A549 (cell line): ENCODE data around the gene LMBR1. TPM values are rescaled to one million over a fixed set of nuclear protein-coding genes. Genes with fewer than 3 reads are reported as not detected.
A peak's percentile ranks its signal among the peaks of the same experiment; 100 is the strongest.
"Not testable (repeated sequence)": the region's sequence is repeated elsewhere in the genome, so short reads cannot be mapped to it uniquely, and the experiment has no call there.

Experiments
- ATAC-seq, 2 experiments: fragments of 200-7000 bp in 1 of 2; fragments of >200 bp in 1 of 2; cut with Nextera tagmentation in 1 of 2; cut with Tn5 transposase in 1 of 2; 3 replicates each; pipeline versions ENCODE4 v1.8.0 to v1.9.1; 2018 to 2020; ENCODE audit warnings: mild to moderate bottlenecking in 1 of 2, moderate library complexity in 1 of 2
- CTCF ChIA-PET: fragments of 300-600 bp; sonication (Branson Sonifier 250); formaldehyde crosslinking; extraction: SDS; loops from one replicate; lab custom pipeline; 2021; ENCODE audit warnings: antibody characterized with exemption, inconsistent platforms; lab: Yijun Ruan, JAX
- POLR2A ChIA-PET: fragments of 350-600 bp; formaldehyde crosslinking; extraction: SDS; loops from one replicate; lab custom pipeline; 2021; ENCODE audit warnings: antibody characterized with exemption, inconsistent platforms; lab: Yijun Ruan, JAX
- DNase-seq, 2 experiments: peaks; one replicate each; pipeline versions ENCODE4 v3.0.0 to v3.0.0-alpha.2; 2011 to 2016; ENCODE audit warnings: low read depth in 1 of 2, low spot score in 1 of 2
- FAIRE-seq: peaks from 2 replicates; lab custom pipeline; 2011; peaks lifted over from hg19 to GRCh38; lab: Jason Lieb, UNC
- H3K27ac ChIP-seq, 2 experiments: fragments of >200 bp; sonication (Bioruptor Twin); formaldehyde crosslinking; 3 replicates each; pipeline ENCODE4 v1.5.1; 2016 to 2017
- H3K4me1 ChIP-seq: fragments of >200 bp; sonication (Bioruptor Twin); formaldehyde crosslinking; 3 replicates; pipeline ENCODE4 v1.6.1; 2016
- H3K4me2 ChIP-seq: fragments of >200 bp; sonication (Bioruptor Twin); formaldehyde crosslinking; 3 replicates; pipeline ENCODE4 v1.6.1; 2016
- H3K4me3 ChIP-seq: fragments of >200 bp; sonication (Bioruptor Twin); formaldehyde crosslinking; 3 replicates; pipeline ENCODE4 v1.5.1; 2016
- H3K9me3 ChIP-seq: fragments of >200 bp; sonication (Bioruptor Twin); formaldehyde crosslinking; 3 replicates; pipeline ENCODE4 v1.6.1; 2016
- ATOH8 ChIP-seq: fragments of 250-450 bp; sonication (Bioruptor Pico); IDR thresholded peaks from 2 replicates; pipeline ENCODE4 v1.5.0; 2020; ENCODE audit warnings: low read depth, mild to moderate bottlenecking, moderate library complexity
- BCL3 ChIP-seq: fragments of >200 bp; sonication (Bioruptor Twin); formaldehyde crosslinking; IDR thresholded peaks from 3 replicates; pipeline ENCODE4 v1.6.1; 2016
- CBX2 ChIP-seq: fragments of 200-600 bp; sonication (generic); IDR thresholded peaks from 2 replicates; pipeline ENCODE4 v1.6.1; 2016; ENCODE audit warnings: low read depth, mild to moderate bottlenecking, borderline replicate concordance
- EP300 ChIP-seq, 2 experiments: fragments of >200 bp; sonication (Bioruptor Twin); formaldehyde crosslinking; IDR thresholded peaks; 2 replicates in 1 of 2; 3 replicates in 1 of 2; pipeline ENCODE4 v1.6.1; 2016 to 2017
- FOSL2 ChIP-seq, 2 experiments: fragments of 450-650 bp in 1 of 2; fragments of >200 bp in 1 of 2; sonication (Bioruptor Twin) in 1 of 2; formaldehyde crosslinking; IDR thresholded peaks; 2 replicates each; pipeline versions ENCODE4 v1.5.0 to v1.6.1; 2016 to 2020; ENCODE audit warnings: mild to moderate bottlenecking in 1 of 2, moderate library complexity in 1 of 2
- GATA3 ChIP-seq: IDR thresholded peaks from 2 replicates; pipeline ENCODE4 v1.6.1; 2012; ENCODE audit warnings: borderline replicate concordance
- HEYL ChIP-seq: fragments of 250-450 bp; sonication (Bioruptor Pico); IDR thresholded peaks from 2 replicates; pipeline ENCODE4 v1.8.0; 2021; ENCODE audit warnings: mild to moderate bottlenecking, moderate library complexity
- HOXB13 ChIP-seq: fragments of 250-450 bp; sonication (Bioruptor Pico); IDR thresholded peaks from 2 replicates; pipeline ENCODE4 v1.5.0; 2020; ENCODE audit warnings: low read depth, mild to moderate bottlenecking, moderate library complexity
- JUNB ChIP-seq: fragments of >200 bp; sonication (Bioruptor Twin); formaldehyde crosslinking; IDR thresholded peaks from 2 replicates; pipeline ENCODE4 v1.6.1; 2016
- KDM1A ChIP-seq: fragments of 200-600 bp; sonication (generic); IDR thresholded peaks from 2 replicates; pipeline ENCODE4 v1.6.1; 2016; ENCODE audit warnings: low read depth, mild to moderate bottlenecking
- MAFK ChIP-seq: fragments of 450-650 bp; IDR thresholded peaks from 2 replicates; pipeline ENCODE4 v1.6.1; 2014; ENCODE audit not compliant: partially characterized antibody
- POLR2A ChIP-seq: IDR thresholded peaks from 2 replicates; pipeline ENCODE4 v1.6.1; 2012; ENCODE audit warnings: mild to moderate bottlenecking, low read length
- RARB ChIP-seq: fragments of 250-450 bp; sonication (Bioruptor Pico); IDR thresholded peaks from 2 replicates; pipeline ENCODE4 v1.8.0; 2021; ENCODE audit warnings: mild to moderate bottlenecking, moderate library complexity
- TFCP2L1 ChIP-seq: fragments of 250-450 bp; sonication (Bioruptor Pico); IDR thresholded peaks from 2 replicates; pipeline ENCODE4 v1.5.0; 2021; ENCODE audit warnings: mild to moderate bottlenecking
- USF2 ChIP-seq: fragments of 450-650 bp; IDR thresholded peaks from 2 replicates; pipeline ENCODE4 v1.6.1; 2014; ENCODE audit warnings: antibody characterized with exemption
- ZFP36 ChIP-seq: fragments of 450-650 bp; IDR thresholded peaks from 2 replicates; pipeline ENCODE4 v1.6.1; 2014; ENCODE audit warnings: borderline replicate concordance; ENCODE audit not compliant: partially characterized antibody
- ZNF302 ChIP-seq: fragments of 250-450 bp; sonication (Bioruptor Pico); IDR thresholded peaks from 2 replicates; pipeline ENCODE4 v1.9.0; 2021; ENCODE audit warnings: inconsistent platforms, mild to moderate bottlenecking, moderate library complexity
- WGBS: methylation state at CpG from one replicate; pipeline ENCODE4 v1.1.6; 2017; ENCODE audit errors: missing lambda C conversion rate; 5-methylcytosine and 5-hydroxymethylcytosine counted together
- polyA plus RNA-seq, 4 experiments: library from polyadenylated mRNA; depleted of rRNA in 3 of 4; stranded (reverse); fragments of >200 nt; fragmentation: RNase III in 1 of 4; extraction: RNeasy Plus Mini Kit Qiagen cat#74134 plus additional on column Dnase treatment in 1 of 4; gene quantifications; 2 replicates in 3 of 4; 3 replicates in 1 of 4; pipeline ENCODE4 v1.2.3, GENCODE V29; 2011 to 2017
- TF ChIP-seq, protein P1 (sequence below): fragments of >200 bp; sonication (Bioruptor Twin); formaldehyde crosslinking; IDR thresholded peaks from 3 replicates; pipeline ENCODE4 v1.5.1; 2016
- TF ChIP-seq, protein P2 (sequence below): IDR thresholded peaks from 2 replicates; pipeline ENCODE4 v1.6.1; 2012
- TF ChIP-seq, protein P3 (sequence below): fragments of 200-600 bp; sonication (generic); IDR thresholded peaks from 2 replicates; pipeline ENCODE4 v1.6.1; 2016; ENCODE audit warnings: antibody characterized with exemption, mild to moderate bottlenecking, moderate library complexity

LMBR1 gene
- polyA plus RNA-seq, 2 of the 4 experiments (the other 2 are of a cell fraction): 33.2 to 42.3 TPM

GRCh38 chr7:156906200-156906649 lies 13.2 kb upstream of the LMBR1 start (continued):
- TF ChIP-seq BCL3: no peak
- TF ChIP-seq, protein P1, sequence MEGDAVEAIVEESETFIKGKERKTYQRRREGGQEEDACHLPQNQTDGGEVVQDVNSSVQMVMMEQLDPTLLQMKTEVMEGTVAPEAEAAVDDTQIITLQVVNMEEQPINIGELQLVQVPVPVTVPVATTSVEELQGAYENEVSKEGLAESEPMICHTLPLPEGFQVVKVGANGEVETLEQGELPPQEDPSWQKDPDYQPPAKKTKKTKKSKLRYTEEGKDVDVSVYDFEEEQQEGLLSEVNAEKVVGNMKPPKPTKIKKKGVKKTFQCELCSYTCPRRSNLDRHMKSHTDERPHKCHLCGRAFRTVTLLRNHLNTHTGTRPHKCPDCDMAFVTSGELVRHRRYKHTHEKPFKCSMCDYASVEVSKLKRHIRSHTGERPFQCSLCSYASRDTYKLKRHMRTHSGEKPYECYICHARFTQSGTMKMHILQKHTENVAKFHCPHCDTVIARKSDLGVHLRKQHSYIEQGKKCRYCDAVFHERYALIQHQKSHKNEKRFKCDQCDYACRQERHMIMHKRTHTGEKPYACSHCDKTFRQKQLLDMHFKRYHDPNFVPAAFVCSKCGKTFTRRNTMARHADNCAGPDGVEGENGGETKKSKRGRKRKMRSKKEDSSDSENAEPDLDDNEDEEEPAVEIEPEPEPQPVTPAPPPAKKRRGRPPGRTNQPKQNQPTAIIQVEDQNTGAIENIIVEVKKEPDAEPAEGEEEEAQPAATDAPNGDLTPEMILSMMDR: no peak

DNA sequence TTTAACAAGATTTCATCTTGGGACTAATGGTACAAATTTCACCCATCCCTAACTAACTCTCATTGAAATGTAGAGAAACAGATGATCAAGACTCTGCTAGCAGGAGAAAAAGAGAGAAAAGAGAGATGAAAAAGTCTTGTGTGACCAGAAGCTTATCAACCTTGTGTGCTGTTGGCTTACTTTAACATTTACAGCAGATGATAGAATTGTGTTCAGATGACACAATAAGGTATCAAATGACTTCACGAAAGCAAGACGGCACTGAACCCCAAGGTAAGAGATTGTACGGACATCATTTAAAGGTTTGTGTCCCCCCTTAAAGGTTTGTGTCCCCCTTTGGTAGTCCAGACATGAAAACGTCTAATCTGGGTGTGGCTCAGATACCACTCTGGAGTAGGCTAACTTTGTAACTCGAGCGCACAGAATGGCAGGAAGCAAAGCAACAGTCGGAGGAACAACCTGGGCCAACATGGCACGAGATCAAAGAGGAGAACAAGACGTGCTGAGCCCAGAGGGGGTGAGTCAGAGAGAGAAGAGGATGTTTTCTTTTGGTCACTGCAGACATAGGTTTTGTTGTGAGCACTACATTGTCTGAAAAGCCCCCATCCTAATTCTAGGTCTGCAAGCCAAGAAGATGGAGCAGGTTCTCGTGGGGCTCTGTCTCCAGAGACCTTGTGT lies 10.4 kb upstream of the LMBR1 start:
- Histone ChIP-seq H3K4me1 (peaks cover 16% of the 10 kb centered on the region), H3K4me2 (peak overlapping the region; percentile 57), H3K9me3 (no peaks in the 10 kb centered on the region), H3K4me3 (no peak overlapping the region), H3K27ac (peak overlapping the region; percentile 55 to 62; a peak in 4 of 6 replicates)
- TF ChIP-seq EP300 (IDR thresholded peaks at IDR 0.05) (0 out of 5 replicates have a peak, but pooled peaks of 1 of the 2 experiments have one; percentile 13), JUNB (peak; percentile 24; the same call in 1 of the 2 replicates), ZNF302 (CRISPR knock-in tag) (no peak), FOSL2 (IDR thresholded peaks at IDR 0.05) (no peak), FOSL2 (CRISPR knock-in tag; IDR thresholded peaks at IDR 0.05) (peak; percentile 8; the same call in 1 of the 2 replicates), ATOH8 (CRISPR knock-in tag) (no peak), KDM1A (no peak)
- ChIA-PET POLR2A (no interaction called here), CTCF (interaction anchor here (0.6 to 0.8 kb wide), 2 partner anchors 19 to 435 kb away, joined by 4 read pairs; no protein-coding TSS in a partner anchor)
- ATAC-seq (peak; percentile 40 to 71; a peak in 3 of 6 replicates), DNase-seq (peak in 1 of 2 experiments; percentile 60), FAIRE-seq (no peak)
- WGBS: 34% methylated on average over 10 of the region's 10 CpGs

- H3K9me3 ChIP-seq; POLR2A ChIA-PET; H3K4me3 ChIP-seq; H3K27ac ChIP-seq; H3K4me2 ChIP-seq; ATAC-seq; FAIRE-seq; TF ChIP-seq FOSL2 (IDR thresholded peaks at IDR 0.05): not testable (repeated sequence)
- peak; percentile 52; the same call in 1 of the 2 replicates for TF ChIP-seq FOSL2 (CRISPR knock-in tag; IDR thresholded peaks at IDR 0.05)
- H3K4me1 ChIP-seq: peaks cover 23% of the 10 kb centered on the region
- CTCF ChIA-PET: interaction anchor here (0.9 to 1.4 kb wide), 2 partner anchors 8 to 49 kb away, joined by 5 read pairs; partner anchors contain the start of gene NOM1
- peak in 1 of 2 experiments; percentile 22 for DNase-seq
- WGBS: 64% methylated on average over 9 of the region's 9 CpGs
Measured at GRCh38 chr7:156900093-156900492, 7.1 kb upstream of the LMBR1 start.

DNA sequence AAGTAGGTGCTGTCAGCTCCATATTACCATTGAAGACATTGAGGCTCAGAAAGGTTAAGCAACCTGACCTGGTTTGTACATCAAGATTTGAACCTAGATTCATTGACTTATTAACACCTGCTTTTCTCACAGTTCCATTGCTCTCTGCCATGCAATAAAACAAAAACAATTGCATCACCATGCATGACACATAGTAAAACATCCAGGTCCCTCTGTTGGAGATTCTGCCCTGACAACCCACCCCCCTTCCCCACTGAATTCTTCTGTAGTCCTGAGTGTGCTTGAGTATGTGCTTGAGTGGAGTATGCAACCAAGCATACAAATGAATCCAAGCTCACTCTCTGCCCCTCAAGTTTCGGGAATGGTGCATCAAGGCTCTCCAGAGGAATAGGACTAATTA lies 6.0 kb upstream of the LMBR1 start:
- no peak overlapping the region for H3K27ac ChIP-seq
- DNase-seq: no peak
- no peak for FAIRE-seq
- no peak overlapping the region for H3K4me3 ChIP-seq
- no peaks in the 10 kb centered on the region for H3K9me3 ChIP-seq
- ATAC-seq: no peak
- H3K4me2 ChIP-seq: no peak overlapping the region
- H3K4me1 ChIP-seq: peaks cover 23% of the 10 kb centered on the region
- WGBS: 77% methylated on average over 1 of the region's 1 CpG
- POLR2A ChIA-PET: no interaction called here
- CTCF ChIA-PET: interaction anchor here (0.8 to 1.4 kb wide), 2 partner anchors 9 to 33 kb away, joined by 3 to 5 read pairs; no protein-coding TSS in a partner anchor
- no peak for TF ChIP-seq HEYL (CRISPR knock-in tag)
- TF ChIP-seq HOXB13 (CRISPR knock-in tag): no peak
- no peak for TF ChIP-seq USF2
- TF ChIP-seq ZFP36: no peak
- TF ChIP-seq TFCP2L1 (CRISPR knock-in tag): no peak
- no peak for TF ChIP-seq MAFK
- no peak for TF ChIP-seq ZNF302 (CRISPR knock-in tag)
- TF ChIP-seq RARB (CRISPR knock-in tag): no peak
- TF ChIP-seq CBX2: no peak
- TF ChIP-seq, protein P2, sequence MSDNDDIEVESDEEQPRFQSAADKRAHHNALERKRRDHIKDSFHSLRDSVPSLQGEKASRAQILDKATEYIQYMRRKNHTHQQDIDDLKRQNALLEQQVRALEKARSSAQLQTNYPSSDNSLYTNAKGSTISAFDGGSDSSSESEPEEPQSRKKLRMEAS: no peak
- TF ChIP-seq GATA3: no peak
- no peak for TF ChIP-seq POLR2A
- TF ChIP-seq, protein P3, sequence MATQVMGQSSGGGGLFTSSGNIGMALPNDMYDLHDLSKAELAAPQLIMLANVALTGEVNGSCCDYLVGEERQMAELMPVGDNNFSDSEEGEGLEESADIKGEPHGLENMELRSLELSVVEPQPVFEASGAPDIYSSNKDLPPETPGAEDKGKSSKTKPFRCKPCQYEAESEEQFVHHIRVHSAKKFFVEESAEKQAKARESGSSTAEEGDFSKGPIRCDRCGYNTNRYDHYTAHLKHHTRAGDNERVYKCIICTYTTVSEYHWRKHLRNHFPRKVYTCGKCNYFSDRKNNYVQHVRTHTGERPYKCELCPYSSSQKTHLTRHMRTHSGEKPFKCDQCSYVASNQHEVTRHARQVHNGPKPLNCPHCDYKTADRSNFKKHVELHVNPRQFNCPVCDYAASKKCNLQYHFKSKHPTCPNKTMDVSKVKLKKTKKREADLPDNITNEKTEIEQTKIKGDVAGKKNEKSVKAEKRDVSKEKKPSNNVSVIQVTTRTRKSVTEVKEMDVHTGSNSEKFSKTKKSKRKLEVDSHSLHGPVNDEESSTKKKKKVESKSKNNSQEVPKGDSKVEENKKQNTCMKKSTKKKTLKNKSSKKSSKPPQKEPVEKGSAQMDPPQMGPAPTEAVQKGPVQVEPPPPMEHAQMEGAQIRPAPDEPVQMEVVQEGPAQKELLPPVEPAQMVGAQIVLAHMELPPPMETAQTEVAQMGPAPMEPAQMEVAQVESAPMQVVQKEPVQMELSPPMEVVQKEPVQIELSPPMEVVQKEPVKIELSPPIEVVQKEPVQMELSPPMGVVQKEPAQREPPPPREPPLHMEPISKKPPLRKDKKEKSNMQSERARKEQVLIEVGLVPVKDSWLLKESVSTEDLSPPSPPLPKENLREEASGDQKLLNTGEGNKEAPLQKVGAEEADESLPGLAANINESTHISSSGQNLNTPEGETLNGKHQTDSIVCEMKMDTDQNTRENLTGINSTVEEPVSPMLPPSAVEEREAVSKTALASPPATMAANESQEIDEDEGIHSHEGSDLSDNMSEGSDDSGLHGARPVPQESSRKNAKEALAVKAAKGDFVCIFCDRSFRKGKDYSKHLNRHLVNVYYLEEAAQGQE: no peak
